ENCODE results near the gene SLC4A7. TPM values are rescaled to one million over a fixed set of nuclear protein-coding genes. Genes with fewer than 3 reads are reported as not detected.

SLC4A7 gene
- total RNA-seq, 1 donor from 2014 or later = 15.0 TPM

- ATAC-seq (no peak), DNase-seq (no peak)
- peaks cover 3% of the 10 kb centered on the region for H3K4me1 ChIP-seq
- intact Hi-C loops (cut with DNase I) = no loop called here
- no peaks in the 10 kb centered on the region for H3K36me3 ChIP-seq
- H3K27me3 ChIP-seq = no peaks in the 10 kb centered on the region
- no peak for TF ChIP-seq CTCF (IDR thresholded peaks at IDR 0.05)
- no peaks in the 10 kb centered on the region for H3K9me3 ChIP-seq
- H3K27ac ChIP-seq = no peak overlapping the region
- no peak overlapping the region for H3K4me3 ChIP-seq
Measured at GRCh38 chr3:27486336-27486735, 2.2 kb upstream of the SLC4A7 start.

GRCh38 chr3:27485866-27486265 lies 1.7 kb upstream of the SLC4A7 start:
- no peaks in the 10 kb centered on the region for H3K27me3 ChIP-seq
- no peak overlapping the region for H3K27ac ChIP-seq
- no peak for TF ChIP-seq CTCF (IDR thresholded peaks at IDR 0.05)
- no peak for ATAC-seq
- DNase-seq = no peak
- H3K4me3 ChIP-seq = no peak overlapping the region
- no peaks in the 10 kb centered on the region for H3K9me3 ChIP-seq
- intact Hi-C loops (cut with DNase I) = no loop called here
- H3K4me1 ChIP-seq = peaks cover 3% of the 10 kb centered on the region
- no peaks in the 10 kb centered on the region for H3K36me3 ChIP-seq

GRCh38 chr3:27483117-27484014 lies 818 bp downstream of the SLC4A7 start:
- H3K36me3 ChIP-seq = no peaks in the 10 kb centered on the region

GRCh38 chr3:27479806-27480543 lies 4.2 kb downstream of the SLC4A7 start:
- no peaks in the 10 kb centered on the region for H3K9me3 ChIP-seq
- intact Hi-C loops (cut with DNase I) = no loop called here
- TF ChIP-seq CTCF (IDR thresholded peaks at IDR 0.05) = no peak
- H3K36me3 ChIP-seq = no peaks in the 10 kb centered on the region
- H3K27ac ChIP-seq = no peak overlapping the region
- H3K27me3 ChIP-seq = no peaks in the 10 kb centered on the region
- DNase-seq (no peak), ATAC-seq (no peak)
- peaks cover 7% of the 10 kb centered on the region for H3K4me1 ChIP-seq
- no peak overlapping the region for H3K4me3 ChIP-seq

More at GRCh38 chr3:27483117-27484014, 818 bp downstream of the SLC4A7 start:
- ATAC-seq = peak; percentile 5
- peak overlapping the region; percentile 88 for H3K4me3 ChIP-seq
- H3K27ac ChIP-seq = peak overlapping the region; percentile 89
- no peaks in the 10 kb centered on the region for H3K27me3 ChIP-seq
- TF ChIP-seq CTCF (IDR thresholded peaks at IDR 0.05) = no peak
- peaks cover 7% of the 10 kb centered on the region for H3K4me1 ChIP-seq
- intact Hi-C loops (cut with DNase I) = no loop called here
- no peaks in the 10 kb centered on the region for H3K9me3 ChIP-seq
- DNase-seq = peak; percentile 76

GRCh38 chr3:27471923-27472550 lies 12.1 kb downstream of the SLC4A7 start:
- intact Hi-C loops (cut with DNase I) = no loop called here
- H3K9me3 ChIP-seq = no peaks in the 10 kb centered on the region
- DNase-seq (no peak), ATAC-seq (no peak)
- no peak for TF ChIP-seq CTCF (IDR thresholded peaks at IDR 0.05)
- H3K36me3 ChIP-seq = no peaks in the 10 kb centered on the region
- no peak overlapping the region for H3K27ac ChIP-seq
- no peaks in the 10 kb centered on the region for H3K27me3 ChIP-seq
- no peak overlapping the region for H3K4me3 ChIP-seq
- H3K4me1 ChIP-seq = peaks cover 4% of the 10 kb centered on the region

Measured in upper lobe of right lung (tissue), 1 donor.